HG02943 (cell line): Measurements from ENCODE around the gene GPS1.

ENCODE experiments used
- ATAC-seq: cut with Tn5 transposase; IDR thresholded peaks from one replicate; pipeline ENCODE4 v1.9.1; 2021; ENCODE audit warnings: mild to moderate bottlenecking, low read depth, moderate library complexity; ENCODE audit not compliant: unreplicated experiment

GPS1 gene

GRCh38 chr17:82056729-82057621 lies 5.3 kb downstream of the GPS1 start:
- no peak for ATAC-seq

- no peak for ATAC-seq
Measured at GRCh38 chr17:82058230-82058854, 6.6 kb downstream of the GPS1 start.

GRCh38 chr17:82058855-82059249 lies 7.2 kb downstream of the GPS1 start:
- ATAC-seq, result no peak

- no peak for ATAC-seq
Measured at GRCh38 chr17:82059272-82060000, 7.7 kb downstream of the GPS1 start.

GRCh38 chr17:82060001-82060380 lies 8.3 kb downstream of the GPS1 start:
- ATAC-seq, result no peak

- no peak for ATAC-seq
Measured at GRCh38 chr17:82060614-82061013, 8.9 kb downstream of the GPS1 start.

GRCh38 chr17:82061047-82061925 lies 9.6 kb downstream of the GPS1 start:
- no peak for ATAC-seq

- ATAC-seq, result no peak
Measured at GRCh38 chr17:82062076-82062983, 10.6 kb downstream of the GPS1 start.

- no peak for ATAC-seq
Measured at GRCh38 chr17:82062984-82063368, 11.3 kb downstream of the GPS1 start.

- no peak for ATAC-seq
Measured at GRCh38 chr17:82063424-82064415, 12.0 kb downstream of the GPS1 start.

- no peak for ATAC-seq
Measured at GRCh38 chr17:82064433-82065192, 12.9 kb downstream of the GPS1 start.

GRCh38 chr17:82065193-82065637 lies 13.5 kb downstream of the GPS1 start:
- no peak for ATAC-seq

- no peak for ATAC-seq
Measured at GRCh38 chr17:82065638-82066303, 14.1 kb downstream of the GPS1 start, which contains the start of gene DUS1L. Gene DUS1L, minus strand, starts transcription at chr17:82065804. Its CDS starts 745 bp downstream, at chr17:82065059.

GRCh38 chr17:82070611-82071010 lies 18.9 kb downstream of the GPS1 start:
- no peak for ATAC-seq

- ATAC-seq, result no peak
Measured at GRCh38 chr17:82072827-82073226, 21.1 kb downstream of the GPS1 start.

GRCh38 chr17:82073446-82073845 lies 21.7 kb downstream of the GPS1 start:
- ATAC-seq, result no peak
